H9 (cell line): ENCODE data around the gene TRAFD1. TPM values are rescaled to one million over a fixed set of nuclear protein-coding genes. Genes with fewer than 3 reads are reported as not detected.

Experiments
- DNase-seq: peaks from one replicate; pipeline ENCODE4 v3.0.0-alpha.2; 2017
- H2AFZ ChIP-seq: one replicate; pipeline ENCODE4 v1.6.1; 2013; ENCODE audit warnings: mild to moderate bottlenecking, low read length, control low read depth, moderate library complexity
- H2AK5ac ChIP-seq: 2 replicates; pipeline ENCODE4 v1.6.1; 2013; ENCODE audit warnings: low read length, control low read depth, mixed read lengths; ENCODE audit not compliant: insufficient read length
- H2BK120ac ChIP-seq: one replicate; pipeline ENCODE4 v1.6.1; 2013; ENCODE audit warnings: low read depth, mild to moderate bottlenecking, low read length, control low read depth, inconsistent platforms; ENCODE audit not compliant: poor library complexity, severe bottlenecking
- H2BK12ac ChIP-seq: 2 replicates; pipeline ENCODE4 v1.6.1; 2013; ENCODE audit warnings: low read length, control low read depth, mixed read lengths, low read depth; ENCODE audit not compliant: insufficient read length
- H2BK15ac ChIP-seq: 2 replicates; pipeline ENCODE4 v1.6.1; 2013; ENCODE audit warnings: low read depth, low read length, control low read depth
- H2BK20ac ChIP-seq: one replicate; pipeline ENCODE4 v1.6.1; 2013; ENCODE audit warnings: low read depth, mild to moderate bottlenecking, low read length, control low read depth, inconsistent platforms; ENCODE audit not compliant: poor library complexity, severe bottlenecking
- H2BK5ac ChIP-seq: 2 replicates; pipeline ENCODE4 v1.6.1; 2013; ENCODE audit warnings: low read length, control low read depth, mixed read lengths; ENCODE audit not compliant: insufficient read length
- H3K14ac ChIP-seq: 2 replicates; pipeline ENCODE4 v1.6.1; 2013; ENCODE audit warnings: low read length, control low read depth; ENCODE audit not compliant: insufficient read depth
- H3K18ac ChIP-seq: 2 replicates; pipeline ENCODE4 v1.6.1; 2013; ENCODE audit warnings: low read depth, mild to moderate bottlenecking, mixed read lengths, low read length, control low read depth; ENCODE audit not compliant: insufficient read length
- H3K23ac ChIP-seq: 2 replicates; pipeline ENCODE4 v1.6.1; 2013; ENCODE audit warnings: low read length, control low read depth, mixed read lengths, low read depth; ENCODE audit not compliant: insufficient read length
- H3K23me2 ChIP-seq: 2 replicates; pipeline ENCODE4 v1.6.1; 2013; ENCODE audit warnings: low read depth, mild to moderate bottlenecking, mixed read lengths, low read length, control low read depth; ENCODE audit not compliant: insufficient read length, poor library complexity, severe bottlenecking
- H3K27ac ChIP-seq: 2 replicates; pipeline ENCODE4 v1.5.1; 2013; ENCODE audit warnings: low read length, control low read depth, mixed read lengths, low read depth; ENCODE audit not compliant: insufficient read length
- H3K27me3 ChIP-seq: 2 replicates; pipeline ENCODE4 v1.6.1; 2013; ENCODE audit warnings: low read length, control low read depth, inconsistent platforms; ENCODE audit not compliant: insufficient read depth
- H3K4ac ChIP-seq: 2 replicates; pipeline ENCODE4 v1.6.1; 2013; ENCODE audit warnings: low read depth, mild to moderate bottlenecking, control low read depth, inconsistent platforms, low read length, moderate library complexity
- H3K4me1 ChIP-seq: 2 replicates; pipeline ENCODE4 v1.6.1; 2013; ENCODE audit warnings: low read length, control low read depth, inconsistent platforms; ENCODE audit not compliant: insufficient read depth
- H3K4me2 ChIP-seq: 2 replicates; pipeline ENCODE4 v1.6.1; 2013; ENCODE audit warnings: low read length, control low read depth, mixed read lengths; ENCODE audit not compliant: insufficient read length, insufficient read depth
- H3K56ac ChIP-seq: 2 replicates; pipeline ENCODE4 v1.6.1; 2013; ENCODE audit warnings: low read depth, mild to moderate bottlenecking, mixed read lengths, low read length, control low read depth; ENCODE audit not compliant: insufficient read length
- H3K79me1 ChIP-seq: 2 replicates; pipeline ENCODE4 v1.6.1; 2013; ENCODE audit warnings: low read depth, mild to moderate bottlenecking, moderate library complexity, low read length, control low read depth, inconsistent platforms; ENCODE audit not compliant: insufficient read depth, poor library complexity, severe bottlenecking
- H3K79me2 ChIP-seq: 2 replicates; pipeline ENCODE4 v1.6.1; 2013; ENCODE audit warnings: low read length, control low read depth, inconsistent platforms; ENCODE audit not compliant: insufficient read depth
- H3K9ac ChIP-seq: 2 replicates; pipeline ENCODE4 v1.6.1; 2013; ENCODE audit warnings: low read length, control low read depth, mixed read lengths; ENCODE audit not compliant: insufficient read length; ENCODE audit errors: extremely low read depth
- H3K9me3 ChIP-seq: one replicate; pipeline ENCODE4 v1.6.1; 2013; ENCODE audit warnings: low read depth, low read length, inconsistent platforms; ENCODE audit not compliant: control insufficient read depth
- H3T11ph ChIP-seq: one replicate; pipeline ENCODE4 v1.6.1; 2013; ENCODE audit warnings: mild to moderate bottlenecking, low read length, control low read depth, inconsistent platforms
- H4K20me1 ChIP-seq: one replicate; pipeline ENCODE4 v1.6.1; 2013; ENCODE audit not compliant: control insufficient read depth, insufficient read length, insufficient read depth
- H4K5ac ChIP-seq: 2 replicates; pipeline ENCODE4 v1.6.1; 2013; ENCODE audit warnings: low read depth, mild to moderate bottlenecking, mixed read lengths, low read length, control low read depth; ENCODE audit not compliant: insufficient read length
- H4K8ac ChIP-seq: replicated peaks from 2 replicates; pipeline ENCODE4 v1.6.1; 2013; ENCODE audit warnings: low read length, control low read depth, mixed read lengths, low read depth; ENCODE audit not compliant: insufficient read length
- H4K91ac ChIP-seq: 2 replicates; pipeline ENCODE4 v1.6.1; 2013; ENCODE audit warnings: low read depth, mild to moderate bottlenecking, moderate library complexity, mixed read lengths, low read length, control low read depth; ENCODE audit not compliant: insufficient read length
- H3K27ac Mint-ChIP-seq, 3 experiments: 2 replicates in 2 of 3; 3 replicates in 1 of 3; pipeline ENCODE4 v1.8.0; 2020 to 2021; ENCODE audit warnings: mixed read lengths in 3 of 3, mild to moderate bottlenecking in 1 of 3, moderate library complexity in 1 of 3
- H3K27me3 Mint-ChIP-seq: 2 replicates; pipeline ENCODE4 v1.8.0; 2021; ENCODE audit warnings: low read depth, mild to moderate bottlenecking, moderate library complexity, mixed read lengths
- H3K36me3 Mint-ChIP-seq, 3 experiments: 2 replicates in 2 of 3; 3 replicates in 1 of 3; pipeline ENCODE4 v1.8.0; 2020 to 2021; ENCODE audit warnings: low read depth in 3 of 3, mixed read lengths in 3 of 3; ENCODE audit not compliant: insufficient read depth in 1 of 3
- H3K4me1 Mint-ChIP-seq, 2 experiments: 2 replicates each; pipeline ENCODE4 v1.8.0; 2020; ENCODE audit warnings: mixed read lengths in 2 of 2
- H3K4me3 Mint-ChIP-seq, 2 experiments: 2 replicates in 1 of 2; 3 replicates in 1 of 2; pipeline ENCODE4 v1.8.0; 2020 to 2021; ENCODE audit warnings: mild to moderate bottlenecking in 2 of 2, mixed read lengths in 2 of 2, moderate library complexity in 1 of 2
- H3K9me3 Mint-ChIP-seq, 2 experiments: 2 replicates in 1 of 2; 3 replicates in 1 of 2; pipeline ENCODE4 v1.8.0; 2020; ENCODE audit warnings: mild to moderate bottlenecking in 2 of 2, mixed read lengths in 2 of 2, moderate library complexity in 1 of 2
- WGBS: extraction: QIAGEN DNeasy Blood & Tissue Kit; methylation state at CpG from one replicate; pipeline ENCODE4 v1.1.7; 2013; ENCODE audit warnings: missing lambda C conversion rate, low lambda C conversion rate, mixed read lengths; ENCODE audit not compliant: insufficient read length; ENCODE audit errors: extremely low coverage; 5-methylcytosine and 5-hydroxymethylcytosine counted together
- total RNA-seq: library from RNA; stranded (reverse); gene quantifications from 2 replicates; pipeline ENCODE4 v1.2.1, GENCODE V29; 2021
- TF ChIP-seq, protein P1 (sequence below): fragments of 200-600 bp; sonication (generic); conservative IDR thresholded peaks from 3 replicates; pipeline ENCODE4 v1.8.0; 2021; ENCODE audit warnings: antibody characterized with exemption, mild to moderate bottlenecking

TRAFD1 gene
- total RNA-seq, 1 experiment from 2014 or later = 32.0 TPM

DNA sequence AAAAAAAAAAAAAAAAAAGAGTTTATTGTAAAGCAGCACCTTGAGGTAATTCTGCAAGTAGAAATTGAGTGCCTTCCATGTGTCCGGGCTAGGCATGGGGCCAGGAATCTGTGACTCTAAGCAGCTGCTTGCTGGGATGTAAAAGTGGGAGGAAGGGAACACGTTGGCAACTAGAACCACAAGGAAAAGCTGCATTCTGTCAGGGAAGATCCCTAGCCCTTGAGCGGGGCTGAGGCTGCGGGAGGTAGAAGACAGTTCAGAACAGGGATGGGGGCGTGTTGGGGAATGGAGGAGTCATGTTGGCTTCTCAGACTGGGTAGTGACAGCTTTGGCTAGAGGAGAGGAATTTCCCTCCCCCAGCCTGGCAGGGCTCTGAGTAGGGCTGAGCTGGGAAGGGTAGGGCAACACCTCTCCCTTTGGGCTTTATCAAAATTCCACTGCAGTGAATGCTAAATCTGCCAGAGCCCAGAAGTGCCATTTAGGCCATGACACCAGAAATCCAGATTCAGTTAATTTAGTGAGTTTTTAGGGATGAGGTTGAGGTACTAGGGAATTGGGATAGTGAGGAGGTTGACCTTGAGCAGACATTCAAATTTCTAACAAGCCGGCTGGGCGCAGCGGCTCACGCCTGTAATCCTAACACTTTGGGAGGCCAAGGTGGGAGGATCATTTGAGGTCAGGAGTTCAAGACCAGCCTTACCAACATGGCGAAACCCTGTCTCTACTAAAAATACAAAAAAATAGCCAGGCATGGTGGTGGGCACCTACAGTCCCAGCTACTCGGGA, 3.4 kb upstream of the TRAFD1 start:
- no peak overlapping the region for H2BK12ac ChIP-seq
- no peak overlapping the region for H3K14ac ChIP-seq
- no peak overlapping the region for H3K9ac ChIP-seq
- no peak overlapping the region for H4K91ac ChIP-seq
- H4K8ac ChIP-seq = no peak overlapping the region
- H3K23ac ChIP-seq = no peak overlapping the region
- no CpG with 5 or more reads among the region's 11 CpGs for WGBS
- Mint-ChIP-seq H3K27me3 (no peaks in the 10 kb centered on the region), H3K4me1 (peaks cover 24 to 27% of the 10 kb centered on the region in 2 experiments), H3K4me3 (no peak overlapping the region; a peak in 1 of 5 replicates), H3K9me3 (no peaks in the 10 kb centered on the region), H3K27ac (peak overlapping the region in 2 of 3 experiments; percentile 64 to 81; a peak in 4 of 7 replicates), H3K36me3 (no peaks in the 10 kb centered on the region; a peak in 1 of 7 replicates)
- H3K23me2 ChIP-seq = peaks cover 8% of the 10 kb centered on the region
- no peak overlapping the region for H3K27ac ChIP-seq
- no peak overlapping the region for H3T11ph ChIP-seq
- H3K79me1 ChIP-seq = no peaks in the 10 kb centered on the region
- H4K5ac ChIP-seq = no peak overlapping the region
- H2BK5ac ChIP-seq = no peak overlapping the region
- no peaks in the 10 kb centered on the region for H3K9me3 ChIP-seq
- H2AK5ac ChIP-seq = no peak overlapping the region
- H2BK20ac ChIP-seq = no peak overlapping the region
- H2BK15ac ChIP-seq = no peak overlapping the region
- no peaks in the 10 kb centered on the region; the same call in 1 of the 2 replicates for H3K79me2 ChIP-seq
- no peak overlapping the region for H3K4me2 ChIP-seq
- DNase-seq = peak; percentile 44
- H2BK120ac ChIP-seq = no peak overlapping the region
- H3K4ac ChIP-seq = no peak overlapping the region
- no peak overlapping the region for H3K18ac ChIP-seq
- no peak overlapping the region for H2AFZ ChIP-seq
- no peaks in the 10 kb centered on the region for H3K27me3 ChIP-seq
- H3K56ac ChIP-seq = no peak overlapping the region
- TF ChIP-seq, protein P1, sequence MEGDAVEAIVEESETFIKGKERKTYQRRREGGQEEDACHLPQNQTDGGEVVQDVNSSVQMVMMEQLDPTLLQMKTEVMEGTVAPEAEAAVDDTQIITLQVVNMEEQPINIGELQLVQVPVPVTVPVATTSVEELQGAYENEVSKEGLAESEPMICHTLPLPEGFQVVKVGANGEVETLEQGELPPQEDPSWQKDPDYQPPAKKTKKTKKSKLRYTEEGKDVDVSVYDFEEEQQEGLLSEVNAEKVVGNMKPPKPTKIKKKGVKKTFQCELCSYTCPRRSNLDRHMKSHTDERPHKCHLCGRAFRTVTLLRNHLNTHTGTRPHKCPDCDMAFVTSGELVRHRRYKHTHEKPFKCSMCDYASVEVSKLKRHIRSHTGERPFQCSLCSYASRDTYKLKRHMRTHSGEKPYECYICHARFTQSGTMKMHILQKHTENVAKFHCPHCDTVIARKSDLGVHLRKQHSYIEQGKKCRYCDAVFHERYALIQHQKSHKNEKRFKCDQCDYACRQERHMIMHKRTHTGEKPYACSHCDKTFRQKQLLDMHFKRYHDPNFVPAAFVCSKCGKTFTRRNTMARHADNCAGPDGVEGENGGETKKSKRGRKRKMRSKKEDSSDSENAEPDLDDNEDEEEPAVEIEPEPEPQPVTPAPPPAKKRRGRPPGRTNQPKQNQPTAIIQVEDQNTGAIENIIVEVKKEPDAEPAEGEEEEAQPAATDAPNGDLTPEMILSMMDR = no peak
- peaks cover 2% of the 10 kb centered on the region; the same call in 1 of the 2 replicates for H3K4me1 ChIP-seq
- no peaks in the 10 kb centered on the region for H4K20me1 ChIP-seq
